Hindlimb muscle (tissue), 1 donor: ENCODE data around the gene CNPY4. TPM values are rescaled to one million over a fixed set of nuclear protein-coding genes. Genes with fewer than 3 reads are reported as not detected.

Source experiments
- DNase-seq: peaks from one replicate; pipeline ENCODE4 v3.0.0-alpha.2; 2013
- polyA plus RNA-seq: library from polyadenylated mRNA; unstranded; fragments of 120-200 nt; gene quantifications from one replicate; pipeline ENCODE4 v1.2.1, GENCODE V29; 2013; ENCODE audit not compliant: insufficient read length

The CNPY4 gene
- polyA plus RNA-seq, 1 donor: 29.7 TPM

DNA sequence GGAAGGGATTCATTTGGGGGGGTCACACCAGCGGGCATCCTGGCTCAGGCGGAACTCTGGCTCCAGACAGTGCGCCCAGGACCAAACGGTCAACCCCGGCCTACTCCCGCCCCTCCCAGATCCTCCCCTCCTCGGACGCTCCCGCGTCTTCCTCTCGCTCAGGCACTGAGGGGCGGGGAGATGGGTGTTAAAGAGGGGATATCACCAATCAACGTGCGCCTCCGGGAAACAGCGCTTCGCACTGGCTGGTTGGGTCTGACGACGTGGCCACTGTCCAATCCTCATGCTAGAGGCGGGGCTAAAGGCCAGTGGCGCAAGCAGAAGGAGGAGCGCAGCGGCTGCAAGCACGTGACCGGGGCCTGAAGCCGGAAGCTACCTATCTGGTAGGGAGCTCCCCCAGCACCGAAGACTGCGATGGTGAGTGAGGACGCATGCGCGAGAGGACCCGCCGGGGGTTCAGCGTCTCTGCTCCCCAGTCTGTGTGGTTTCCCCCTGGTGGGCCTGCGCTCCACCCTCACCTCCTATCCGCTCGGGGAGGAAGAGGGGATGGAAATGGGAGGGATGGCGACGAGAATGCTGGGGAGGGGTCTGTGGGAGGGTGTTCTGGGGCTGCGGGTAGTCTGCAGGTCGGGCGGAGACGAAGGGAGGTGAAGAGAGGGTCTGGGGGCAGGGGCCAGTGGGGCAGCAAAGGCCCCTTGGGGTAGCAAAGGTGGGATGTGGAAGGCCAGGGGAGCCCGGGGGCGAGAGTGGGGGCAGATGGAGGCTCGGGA lies 29.3 kb downstream of the CNPY4 start, which contains the start of gene LAMTOR4:
Gene LAMTOR4 (plus strand): TSS at position 360 of the 770 bp plus-strand sequence. CDS start 55 bp downstream, at position 415.
- peak; percentile 98 for DNase-seq

DNA sequence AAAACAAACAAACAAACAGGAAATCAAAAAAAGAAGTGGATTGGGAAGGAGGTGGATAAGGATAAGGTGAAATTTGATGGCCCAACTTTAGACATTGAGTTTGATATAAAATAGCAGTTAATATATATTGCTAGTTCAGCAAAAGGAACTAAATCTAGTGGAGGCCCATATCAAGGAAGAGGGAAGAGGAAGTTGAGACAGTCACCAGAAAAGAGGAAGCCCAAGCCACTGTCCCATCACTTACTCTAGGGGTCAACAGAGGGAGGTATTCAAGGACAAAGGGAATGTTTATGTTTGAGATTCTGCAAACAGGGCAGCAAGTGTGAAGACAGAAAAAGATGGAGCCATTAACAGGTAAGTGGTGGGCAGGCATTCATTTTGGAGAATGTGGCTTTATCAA lies 33.0 kb downstream of the CNPY4 start:
- DNase-seq: no peak

DNA sequence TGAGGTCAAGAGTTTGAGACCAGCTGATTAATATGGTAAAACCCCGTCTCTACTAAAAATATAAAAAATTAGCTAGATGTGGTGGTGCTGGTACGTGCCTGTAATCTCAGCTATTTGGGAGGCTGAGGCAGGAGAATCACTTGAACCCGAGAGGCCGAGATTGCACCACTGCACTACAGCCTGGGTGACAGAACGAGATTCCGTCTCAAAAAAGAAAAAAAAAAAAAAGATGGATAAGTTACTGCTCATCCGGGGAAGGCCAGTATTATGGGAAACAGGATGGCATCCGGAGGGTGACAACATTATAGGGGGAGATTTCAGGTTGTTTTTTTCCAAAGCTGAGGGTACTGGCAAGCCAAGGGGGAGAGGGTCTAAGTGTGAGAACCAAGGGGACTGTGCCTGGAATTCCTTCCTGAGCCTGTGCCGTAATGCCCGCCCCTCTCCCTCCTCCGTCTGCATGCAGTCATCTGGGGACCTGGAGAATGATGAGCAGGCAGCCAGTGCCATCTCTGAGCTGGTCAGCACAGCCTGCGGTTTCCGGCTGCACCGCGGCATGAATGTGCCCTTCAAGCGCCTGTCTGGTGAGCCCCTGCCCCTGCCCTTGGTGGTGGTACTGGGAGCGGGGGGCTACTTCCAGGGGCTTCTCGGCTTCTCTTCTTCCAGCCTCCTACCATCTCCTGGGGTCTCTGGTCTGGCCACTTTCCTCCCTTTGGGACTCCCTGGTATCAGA lies 33.7 kb downstream of the CNPY4 start:
- DNase-seq: no peak

DNA sequence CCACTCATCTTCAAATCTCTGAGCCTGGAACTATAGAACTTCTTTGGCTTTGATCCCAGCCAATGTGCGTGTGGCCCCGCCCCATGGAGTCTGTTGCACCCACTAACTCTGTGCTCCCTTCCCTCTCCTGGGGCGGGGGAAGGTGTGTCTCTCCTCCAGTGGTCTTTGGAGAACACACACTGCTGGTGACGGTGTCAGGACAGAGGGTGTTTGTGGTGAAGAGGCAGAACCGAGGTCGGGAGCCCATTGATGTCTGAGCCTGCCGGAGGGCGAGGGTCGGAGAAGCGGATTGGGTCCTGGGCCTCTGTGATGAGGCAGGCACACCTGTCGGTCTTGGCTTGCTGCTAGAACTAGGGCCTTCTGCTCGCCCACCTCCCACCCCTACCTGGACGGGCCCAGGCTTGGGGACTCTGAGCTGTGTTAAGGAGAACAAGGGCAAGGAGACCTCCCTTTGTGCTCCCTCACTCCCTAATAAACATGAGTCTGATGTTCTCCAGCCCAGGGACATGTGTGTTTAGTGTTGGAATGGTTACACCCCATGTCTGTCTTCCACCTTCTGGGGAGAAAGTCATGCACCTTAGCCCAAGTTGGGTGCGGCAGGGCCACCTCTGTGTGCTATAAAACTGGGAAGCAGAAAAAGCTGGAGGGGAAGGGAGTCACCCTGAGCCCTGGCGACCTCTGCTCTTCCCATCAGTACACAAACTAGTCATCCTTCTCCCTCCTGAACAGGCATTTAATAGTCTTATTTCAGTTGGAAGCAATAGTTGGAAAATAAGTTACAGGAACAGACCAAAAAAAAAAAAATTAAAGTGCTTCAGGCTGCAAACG lies 34.5 kb downstream of the CNPY4 start:
- no peak for DNase-seq

DNA sequence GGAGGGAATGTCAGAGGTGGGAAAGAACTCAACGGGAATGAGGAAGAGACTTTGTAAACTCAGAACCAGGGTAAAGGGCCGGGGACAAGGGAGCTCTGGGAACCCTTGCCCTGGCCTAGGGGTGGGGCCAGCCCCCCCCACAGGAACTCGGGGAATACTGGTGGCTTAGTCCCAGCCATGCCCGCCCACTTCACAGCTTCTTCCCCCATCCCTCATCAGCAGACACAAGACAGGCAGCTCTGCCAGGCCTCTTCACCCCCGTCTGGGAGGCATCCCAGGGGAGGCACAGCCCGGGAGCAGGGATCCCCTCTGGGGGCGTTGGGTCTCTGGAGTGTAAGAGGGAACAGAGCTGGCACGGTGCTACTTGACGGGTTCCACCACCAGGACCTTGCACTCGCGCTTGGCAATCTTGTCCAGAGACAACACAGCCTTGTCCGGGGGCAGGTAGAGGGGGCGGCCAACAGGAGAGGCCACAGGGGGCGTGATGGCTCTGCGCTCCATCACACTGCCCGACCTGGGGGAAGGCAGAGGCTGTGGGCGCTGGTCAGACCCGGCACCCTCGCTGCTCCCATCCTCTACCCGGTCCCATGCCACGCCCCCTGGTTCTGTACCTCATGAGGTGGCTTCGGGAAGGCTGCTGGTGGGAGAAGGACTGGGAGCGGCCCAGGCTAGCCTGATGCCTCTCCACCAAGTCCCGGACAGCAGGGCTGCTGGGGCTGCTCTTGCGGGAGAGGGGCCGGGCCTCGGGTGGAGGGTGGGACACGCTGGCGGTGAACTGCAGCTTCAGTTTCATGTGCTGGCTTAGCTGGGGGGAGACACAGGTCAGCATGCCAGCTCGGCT lies 35.4 kb downstream of the CNPY4 start:
- no peak for DNase-seq

DNA sequence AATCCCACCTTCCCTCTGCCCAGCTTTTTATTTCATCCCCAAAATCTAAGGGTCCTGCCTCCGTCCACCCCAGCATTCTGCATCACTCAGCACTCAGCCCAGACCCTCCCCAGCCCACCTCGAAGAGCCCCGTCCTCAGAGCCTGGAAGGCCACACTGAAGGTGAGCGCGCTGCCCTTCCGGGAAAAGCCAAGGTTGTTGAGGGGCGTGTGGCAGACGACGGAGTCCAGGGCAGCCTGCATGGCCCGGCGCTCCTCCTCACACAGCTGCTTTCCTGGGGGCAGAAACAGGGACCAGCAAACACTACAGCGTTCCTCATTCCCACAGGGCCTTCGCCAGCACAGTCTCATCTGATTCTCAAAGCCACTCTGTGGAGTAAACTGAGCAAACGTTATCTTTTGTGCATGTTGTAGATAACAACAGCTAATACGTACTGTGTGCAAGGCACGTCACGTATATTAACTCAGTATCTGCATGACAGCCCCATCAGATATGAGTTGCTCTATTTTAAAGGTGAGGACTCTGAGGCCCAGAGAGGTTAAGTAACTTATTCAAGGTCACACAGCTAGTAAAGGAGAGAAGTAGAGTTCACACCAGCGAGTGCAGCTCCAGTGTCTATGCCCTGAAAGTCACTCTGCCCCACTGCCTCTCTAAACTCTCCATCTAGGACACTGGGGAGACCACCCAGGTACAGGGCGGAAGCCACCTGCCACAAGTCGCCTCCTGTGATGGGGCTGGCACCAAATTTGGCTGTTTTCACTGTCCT lies 36.3 kb downstream of the CNPY4 start:
- DNase-seq: no peak

DNA sequence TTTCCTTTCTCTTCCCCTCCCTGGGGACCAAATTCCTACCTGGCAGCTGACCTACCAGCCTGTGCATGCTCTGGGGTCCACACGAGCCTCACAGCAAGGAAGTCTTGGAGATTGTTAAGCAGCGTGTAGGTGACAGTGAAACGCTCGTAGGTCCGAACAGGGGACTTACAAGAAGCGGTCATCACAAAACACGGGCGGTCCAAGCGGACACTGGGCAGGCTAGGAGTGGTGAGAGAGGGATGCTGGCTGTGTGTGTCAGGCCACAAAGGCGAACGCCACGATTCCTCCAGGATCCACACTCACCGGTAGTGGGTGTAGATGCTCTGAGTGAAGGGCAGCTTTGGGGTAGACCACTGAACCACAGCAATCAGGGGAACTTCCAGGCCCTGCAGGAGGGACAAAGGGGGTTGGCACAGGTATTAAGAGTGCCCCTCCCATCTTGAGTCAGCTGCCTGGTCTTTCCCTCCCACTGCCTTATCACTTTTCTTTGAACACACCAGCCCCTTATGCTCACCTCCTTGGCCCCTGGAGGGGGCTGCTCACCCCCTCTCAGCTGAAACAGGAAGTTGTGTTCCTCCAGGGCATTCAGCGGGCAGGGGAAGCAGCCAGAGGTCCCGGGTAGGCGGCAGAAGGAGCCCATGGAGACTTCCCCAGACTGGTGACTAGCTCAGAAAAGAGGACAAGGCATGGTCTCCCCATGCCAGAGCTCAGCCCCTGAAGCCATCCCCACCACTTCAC lies 37.1 kb downstream of the CNPY4 start:
- no peak for DNase-seq

DNA sequence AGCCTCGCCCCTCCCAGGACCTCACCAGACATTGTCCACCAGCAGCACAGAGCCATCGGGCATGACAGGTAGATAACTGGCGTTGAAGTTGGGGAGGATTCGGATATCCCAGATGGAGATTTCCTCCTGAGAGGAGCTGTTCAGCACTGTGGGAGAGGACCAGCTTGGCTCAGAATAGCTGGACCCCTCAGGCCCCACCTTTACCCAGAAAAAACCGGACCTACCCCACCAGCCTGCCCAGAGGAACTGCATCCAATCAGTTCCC lies 37.6 kb downstream of the CNPY4 start:
- no peak for DNase-seq

DNA sequence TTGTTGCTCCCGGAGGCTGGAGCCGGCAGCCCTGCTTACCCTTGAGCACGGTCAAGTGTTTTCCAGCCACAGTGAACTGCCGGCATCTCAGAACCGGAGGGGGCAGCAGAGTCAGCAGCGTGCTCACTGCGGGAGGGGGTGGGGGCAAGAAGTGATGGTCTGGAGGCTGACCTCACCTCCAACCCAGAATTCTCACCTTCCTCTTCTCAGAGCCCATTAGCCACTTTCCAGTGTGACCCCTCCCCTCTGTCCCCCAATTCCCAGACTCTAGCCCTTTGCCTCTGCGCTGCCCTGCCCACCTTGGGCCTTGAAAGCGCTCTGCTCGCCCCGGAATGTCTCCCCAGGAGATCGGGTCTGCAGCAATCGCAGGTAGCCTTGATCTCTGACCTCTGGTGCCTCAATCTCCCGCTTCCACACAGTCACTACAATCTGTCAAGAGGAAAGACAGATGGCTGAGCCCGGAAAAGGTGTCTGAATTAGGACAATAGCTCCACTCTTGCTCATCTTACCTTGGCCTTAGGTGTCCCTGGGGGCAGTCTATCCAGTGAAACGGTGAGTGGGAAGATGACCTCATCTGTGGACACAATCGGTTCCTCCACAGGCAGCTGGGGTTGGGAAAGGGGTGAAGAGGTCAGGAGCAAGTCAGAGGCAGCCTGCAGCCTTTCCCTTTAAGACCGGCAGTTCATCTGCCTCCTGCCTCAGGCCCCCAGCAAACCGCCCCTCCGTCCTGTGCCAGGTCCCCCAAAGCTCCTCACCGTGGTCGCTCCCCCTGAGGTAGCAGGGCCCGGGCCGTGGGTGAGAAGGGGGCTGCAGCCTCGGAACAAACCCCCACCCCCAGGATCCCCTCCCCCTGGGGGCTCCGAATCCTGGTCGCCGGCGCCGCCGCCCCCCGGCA lies 38.1 kb downstream of the CNPY4 start:
- no peak for DNase-seq

DNA sequence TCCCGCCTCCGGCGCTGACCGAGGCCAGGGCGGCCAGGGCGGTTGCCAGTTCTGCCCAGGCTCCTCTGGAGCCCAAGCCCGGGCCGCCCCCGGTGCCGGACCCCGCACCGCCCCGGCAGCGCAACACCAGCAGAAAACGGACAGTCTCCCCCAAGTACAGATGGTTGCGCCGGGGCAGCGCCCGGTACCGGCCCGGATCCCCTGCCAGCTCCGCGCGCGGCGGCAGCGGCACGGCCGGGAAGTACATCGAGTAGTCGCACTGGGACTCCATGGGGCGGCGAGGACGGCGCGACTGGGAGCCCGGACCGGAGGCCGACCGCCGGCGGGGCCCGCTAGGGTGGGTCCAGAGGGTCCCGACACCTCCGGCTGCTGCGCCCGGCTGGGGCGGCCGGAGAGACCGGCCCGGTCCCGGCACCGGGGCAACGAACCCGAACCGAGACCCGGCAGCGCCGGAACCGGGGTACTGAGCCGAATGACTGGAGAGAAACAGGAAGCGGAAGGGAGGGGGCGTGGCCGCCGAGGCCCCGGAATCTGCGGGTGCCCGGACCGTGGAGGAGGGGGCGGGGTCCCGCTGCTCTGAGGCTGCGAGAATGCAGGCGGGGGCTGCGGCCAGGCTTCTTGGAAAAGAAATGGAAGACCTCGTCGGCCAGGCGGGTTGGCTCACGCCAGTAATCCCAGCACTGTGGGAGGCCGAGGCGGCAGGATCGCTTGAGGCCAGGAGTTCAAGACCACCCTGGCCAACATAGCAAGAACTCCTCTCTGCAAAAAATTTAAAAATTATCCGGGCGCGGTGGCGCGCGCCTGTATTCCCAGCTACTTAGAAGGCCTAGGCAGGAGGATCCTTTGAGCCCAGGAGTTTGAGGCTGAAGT lies 39.0 kb downstream of the CNPY4 start, which contains the start of gene TRAPPC14:
Gene TRAPPC14 (minus strand): TSS at position 495 of the 870 bp plus-strand sequence. CDS start 224 bp downstream, at position 271.
- peak; percentile 90 for DNase-seq

DNA sequence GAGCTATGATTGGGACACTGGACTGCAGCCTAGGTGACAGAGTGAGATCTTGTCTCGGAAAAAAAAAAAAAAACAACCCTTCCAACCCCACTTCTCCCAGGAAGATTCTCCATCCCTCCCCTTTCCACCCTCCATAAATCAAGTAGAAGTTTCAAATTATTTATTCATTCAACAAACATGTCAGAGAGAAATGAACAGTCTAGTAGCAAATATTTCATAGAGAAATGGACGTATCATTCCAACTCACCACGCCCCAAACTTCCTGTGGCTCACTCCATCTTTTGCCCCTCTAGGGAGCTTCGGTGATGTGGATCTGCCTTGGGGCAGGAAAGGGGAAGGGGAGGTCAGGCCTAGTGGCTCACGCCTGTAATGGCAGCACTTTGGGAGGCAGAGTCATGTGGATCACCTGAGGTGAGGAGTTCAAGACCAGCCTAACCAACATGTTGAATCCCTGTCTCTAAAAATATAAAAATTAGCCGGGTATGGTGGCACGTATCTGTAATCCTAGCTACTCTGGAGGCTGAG lies 39.7 kb downstream of the CNPY4 start:
- no peak for DNase-seq

DNA sequence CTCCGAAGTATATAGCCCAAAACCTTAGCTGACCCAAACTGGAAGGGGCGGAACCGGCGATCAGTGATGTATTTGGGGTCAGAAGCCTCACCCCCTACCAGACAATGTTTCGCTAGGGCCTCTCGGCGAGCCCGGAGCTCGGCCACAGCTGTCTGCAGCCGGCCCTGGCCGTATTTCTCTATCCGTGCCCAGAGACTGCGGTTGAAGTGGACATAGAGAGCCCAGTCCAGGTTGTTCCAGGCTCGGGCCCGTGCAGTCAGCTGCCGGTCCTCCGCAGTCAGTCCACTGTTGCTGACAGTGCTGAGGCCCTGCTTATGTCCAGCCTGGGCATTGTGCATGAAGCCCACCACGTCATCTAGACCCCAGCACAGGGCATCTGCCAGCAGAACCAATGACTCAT lies 40.6 kb downstream of the CNPY4 start:
- no peak for DNase-seq

DNA sequence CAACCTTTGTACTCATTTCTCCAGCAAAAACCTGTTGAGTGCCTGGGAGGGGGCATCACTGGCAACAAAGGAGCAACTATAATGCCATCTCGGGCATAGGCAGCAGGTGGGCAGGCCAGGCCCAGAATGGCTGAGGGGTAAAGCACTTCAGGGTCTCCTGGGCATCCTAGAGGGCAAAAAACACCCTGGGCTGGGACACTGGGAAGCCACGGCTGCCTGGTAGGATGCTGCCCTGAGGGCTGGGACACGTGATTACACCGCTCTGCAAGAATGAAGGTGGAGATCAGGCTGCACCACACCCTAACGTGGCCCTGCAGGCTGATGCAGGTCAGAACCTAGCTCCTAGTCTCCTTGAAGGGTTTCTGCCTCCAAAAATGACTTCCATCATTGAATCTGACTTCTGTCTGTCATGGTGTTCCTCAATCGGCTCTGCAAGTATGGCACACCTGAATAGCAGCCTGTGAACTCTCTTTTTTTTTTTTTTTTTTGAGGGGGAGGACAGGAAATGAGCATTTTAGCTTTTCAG lies 43.6 kb downstream of the CNPY4 start:
- no peak for DNase-seq

DNA sequence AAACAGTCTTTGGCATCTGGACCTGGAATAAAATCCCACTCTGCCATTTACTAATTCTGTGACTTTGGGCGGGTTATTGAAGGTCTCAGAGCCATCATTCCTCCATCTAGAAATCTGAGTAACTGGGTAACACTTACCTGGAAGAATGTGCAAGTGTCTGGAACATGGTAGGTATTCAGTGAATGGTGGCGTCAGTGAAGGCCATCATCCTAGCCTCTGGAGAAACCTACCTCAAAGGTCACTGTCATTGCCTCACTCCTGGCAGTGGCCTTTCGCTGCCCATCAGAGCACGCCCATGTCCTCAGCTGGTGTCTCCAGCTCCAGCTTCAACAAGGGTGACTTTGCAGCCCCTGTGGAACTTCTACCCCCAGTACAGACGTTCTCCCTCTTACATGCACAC lies 44.4 kb downstream of the CNPY4 start:
- DNase-seq: no peak

DNA sequence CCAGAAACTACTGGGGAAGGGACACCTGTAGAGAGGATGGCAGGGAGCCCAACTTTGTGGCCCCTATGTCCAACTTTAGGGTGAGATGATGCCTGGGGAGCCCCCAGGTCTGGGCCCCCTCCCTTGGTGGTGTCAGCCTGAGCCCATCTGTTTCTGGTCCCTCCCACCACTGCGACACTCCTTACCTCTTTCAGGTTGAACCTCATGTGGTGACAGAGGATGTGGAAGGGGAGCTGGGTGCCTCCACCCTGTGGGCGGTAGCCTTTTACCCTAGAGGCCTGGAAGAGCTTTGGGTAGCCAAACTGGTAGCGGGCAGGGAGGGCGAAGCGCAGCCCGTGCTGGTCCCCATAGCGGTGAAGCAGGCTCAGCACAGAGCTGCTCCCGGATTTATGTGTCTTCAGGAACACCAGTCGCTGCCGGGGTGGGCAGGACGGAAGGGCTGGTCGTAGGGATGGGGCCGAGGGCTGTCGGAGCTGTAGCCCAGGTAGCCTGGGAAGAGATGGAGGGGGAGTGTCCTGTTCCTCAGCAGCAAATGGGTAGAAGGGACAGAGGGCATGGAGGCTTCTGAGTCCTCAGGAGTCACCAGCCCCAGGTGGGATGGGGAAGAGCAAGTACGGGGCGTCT lies 47.0 kb downstream of the CNPY4 start:
- DNase-seq: no peak

DNA sequence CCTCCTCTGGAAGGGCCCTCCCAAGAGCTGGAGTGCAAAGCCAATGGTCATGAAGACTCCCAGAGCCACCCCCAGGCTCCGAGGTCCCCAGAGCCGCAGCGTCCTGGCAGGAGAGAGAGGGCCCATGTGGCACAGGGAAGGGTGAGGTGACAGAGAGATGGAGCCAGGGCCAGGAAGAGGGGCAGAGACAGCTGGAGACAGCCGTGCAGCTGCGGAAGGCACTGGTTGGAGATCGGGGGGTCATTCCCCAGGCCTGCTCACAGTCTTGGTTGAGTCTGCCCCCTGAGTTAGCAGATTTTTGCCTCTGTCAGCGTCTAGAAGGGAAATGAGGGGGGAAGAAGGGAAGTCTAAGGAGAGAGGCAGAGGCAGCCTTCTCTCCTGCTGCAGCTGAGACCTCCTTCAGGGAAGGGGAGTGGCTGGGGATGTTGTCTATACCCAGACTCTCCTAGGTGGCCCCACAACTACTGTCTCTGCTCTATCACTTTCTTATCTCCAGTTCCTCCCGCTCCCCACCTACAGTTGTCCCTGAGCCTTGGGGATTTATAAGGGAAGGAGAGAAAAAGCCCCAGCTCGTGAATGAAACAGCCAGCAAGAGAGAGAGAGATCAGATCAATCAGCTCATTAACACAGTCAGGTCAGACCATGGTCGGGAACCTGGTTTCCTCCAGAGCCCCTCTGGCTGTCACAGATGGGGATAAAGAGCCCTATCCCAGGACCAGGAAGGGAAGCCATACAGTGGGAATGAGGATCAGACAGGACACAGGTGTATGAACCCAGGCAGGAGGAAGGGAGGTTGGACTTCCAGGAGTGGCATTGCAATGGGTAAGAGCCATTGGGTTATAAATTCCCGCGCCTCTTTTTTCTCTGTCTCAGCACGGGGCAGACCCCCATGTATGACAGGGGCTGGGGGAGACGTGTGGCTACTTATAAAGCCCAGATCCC lies 47.8 kb downstream of the CNPY4 start:
- no peak for DNase-seq
